Caki2 (cell line): ENCODE results near the gene SEL1L3. TPM values are rescaled to one million over a fixed set of nuclear protein-coding genes. Genes with fewer than 3 reads are reported as not detected.

ENCODE experiments used
- DNase-seq: peaks from one replicate; pipeline ENCODE4 v3.0.0-alpha.2; 2015; ENCODE audit warnings: low read depth
- in situ Hi-C: cut with HindIII; loops from 2 replicates; pipeline ENCODE4 v1.10.0; 2016; ENCODE audit warnings: low sequenced_read_pairs, low pct_unique_long_range_greater_than_20kb, mixed read lengths
- total RNA-seq: library from RNA; depleted of rRNA; stranded (reverse); fragments of >200 nt; shearing (Covaris generic); gene quantifications from 2 replicates; pipeline ENCODE4 v1.2.3, GENCODE V29; 2014; ENCODE audit warnings: low replicate concordance

Gene SEL1L3
- total RNA-seq, 1 experiment from 2014 or later, result 124 TPM

- DNase-seq, result no peak
- in situ Hi-C loops, result no loop called here
Observed at GRCh38 chr4:25860586-25861279, 2.1 kb downstream of the SEL1L3 start.

GRCh38 chr4:25859429-25860148 lies 3.2 kb downstream of the SEL1L3 start:
- no peak for DNase-seq
- in situ Hi-C loops, result no loop called here

- no peak for DNase-seq
Observed at GRCh38 chr4:25857851-25858400, 4.9 kb downstream of the SEL1L3 start.

GRCh38 chr4:25857403-25857802 lies 5.4 kb downstream of the SEL1L3 start:
- in situ Hi-C loops, result no loop called here
- DNase-seq, result no peak

More at GRCh38 chr4:25857851-25858400, 4.9 kb downstream of the SEL1L3 start:
- in situ Hi-C loops, result no loop called here

GRCh38 chr4:25856756-25857155 lies 6.0 kb downstream of the SEL1L3 start:
- in situ Hi-C loops, result no loop called here
- no peak for DNase-seq

- no peak for DNase-seq
- in situ Hi-C loops, result no loop called here
Observed at GRCh38 chr4:25852103-25852502, 10.7 kb downstream of the SEL1L3 start.

GRCh38 chr4:25847329-25847728 lies 15.5 kb downstream of the SEL1L3 start:
- in situ Hi-C loops, result no loop called here
- no peak for DNase-seq

GRCh38 chr4:25845841-25846653 lies 16.7 kb downstream of the SEL1L3 start:
- in situ Hi-C loops, result no loop called here
- no peak for DNase-seq

GRCh38 chr4:25844961-25845712 lies 17.7 kb downstream of the SEL1L3 start:
- DNase-seq, result no peak
- in situ Hi-C loops, result no loop called here

GRCh38 chr4:25843340-25844097 lies 19.3 kb downstream of the SEL1L3 start:
- peak; percentile 85 for DNase-seq
- in situ Hi-C loops, result no loop called here

GRCh38 chr4:25842229-25842845 lies 20.5 kb downstream of the SEL1L3 start:
- in situ Hi-C loops, result no loop called here
- DNase-seq, result no peak

GRCh38 chr4:25839687-25840086 lies 23.1 kb downstream of the SEL1L3 start:
- no peak for DNase-seq
- in situ Hi-C loops, result no loop called here

- no peak for DNase-seq
- in situ Hi-C loops, result no loop called here
Observed at GRCh38 chr4:25839233-25839632, 23.6 kb downstream of the SEL1L3 start.

GRCh38 chr4:25838526-25838925 lies 24.3 kb downstream of the SEL1L3 start:
- in situ Hi-C loops, result no loop called here
- DNase-seq, result no peak

GRCh38 chr4:25837107-25837506 lies 25.7 kb downstream of the SEL1L3 start:
- no peak for DNase-seq
- in situ Hi-C loops, result no loop called here

- in situ Hi-C loops, result no loop called here
- DNase-seq, result no peak
Observed at GRCh38 chr4:25835384-25835783, 27.4 kb downstream of the SEL1L3 start.
